A673 (cell line): ENCODE results near the gene SRRM1.

ENCODE experiments used
- EZH2 ChIP-seq: fragments of 200-600 bp; sonication (generic); IDR thresholded peaks from 2 replicates; pipeline ENCODE4 v1.6.1; 2017; ENCODE audit warnings: borderline replicate concordance, low read depth, mild to moderate bottlenecking, mixed read lengths, antibody characterized with exemption, low read length; ENCODE audit not compliant: poor library complexity, severe bottlenecking
- TF ChIP-seq, protein P1 (sequence below): fragments of 300-800, 200-600 bp; sonication (generic); conservative IDR thresholded peaks from 2 replicates; pipeline ENCODE4 v1.5.1; 2017; ENCODE audit warnings: low read depth, mild to moderate bottlenecking, antibody characterized with exemption, low read length, moderate library complexity, mixed read lengths

DNA sequence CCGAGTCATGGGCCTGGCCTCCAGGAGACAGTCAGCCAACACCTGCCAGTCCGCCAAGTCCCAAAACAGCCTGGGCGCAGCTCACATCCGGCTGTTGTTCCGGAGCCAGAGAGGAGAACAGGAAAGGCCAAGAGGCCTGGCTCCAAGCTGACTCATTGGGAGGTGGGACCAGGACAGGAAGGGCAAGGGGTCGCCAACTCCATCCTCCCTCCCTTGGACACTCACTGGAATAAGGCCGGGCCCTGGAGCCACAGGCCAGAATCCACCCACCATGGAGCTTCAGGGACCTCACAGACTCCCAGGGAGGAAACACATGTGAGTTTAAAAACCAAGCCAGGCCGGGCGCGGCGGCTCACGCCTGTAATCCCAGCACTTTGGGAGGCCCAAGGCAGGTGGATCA, 77.0 kb downstream of the SRRM1 start:
- TF ChIP-seq, protein P1, sequence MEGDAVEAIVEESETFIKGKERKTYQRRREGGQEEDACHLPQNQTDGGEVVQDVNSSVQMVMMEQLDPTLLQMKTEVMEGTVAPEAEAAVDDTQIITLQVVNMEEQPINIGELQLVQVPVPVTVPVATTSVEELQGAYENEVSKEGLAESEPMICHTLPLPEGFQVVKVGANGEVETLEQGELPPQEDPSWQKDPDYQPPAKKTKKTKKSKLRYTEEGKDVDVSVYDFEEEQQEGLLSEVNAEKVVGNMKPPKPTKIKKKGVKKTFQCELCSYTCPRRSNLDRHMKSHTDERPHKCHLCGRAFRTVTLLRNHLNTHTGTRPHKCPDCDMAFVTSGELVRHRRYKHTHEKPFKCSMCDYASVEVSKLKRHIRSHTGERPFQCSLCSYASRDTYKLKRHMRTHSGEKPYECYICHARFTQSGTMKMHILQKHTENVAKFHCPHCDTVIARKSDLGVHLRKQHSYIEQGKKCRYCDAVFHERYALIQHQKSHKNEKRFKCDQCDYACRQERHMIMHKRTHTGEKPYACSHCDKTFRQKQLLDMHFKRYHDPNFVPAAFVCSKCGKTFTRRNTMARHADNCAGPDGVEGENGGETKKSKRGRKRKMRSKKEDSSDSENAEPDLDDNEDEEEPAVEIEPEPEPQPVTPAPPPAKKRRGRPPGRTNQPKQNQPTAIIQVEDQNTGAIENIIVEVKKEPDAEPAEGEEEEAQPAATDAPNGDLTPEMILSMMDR, result no peak
- no peak for TF ChIP-seq EZH2
